SIG-M5 treated with dmso at 0.1 percent for 504 hours (cell line): ENCODE results near the gene ARHGAP6.
A peak's percentile ranks its signal among the peaks of the same experiment; 100 is the strongest.

Source experiments
- DNase-seq: peaks from one replicate; lab custom pipeline; 2025; ENCODE audit not compliant: unreplicated experiment; lab: John Stamatoyannopoulos, UW

ARHGAP6 gene

GRCh38 chrX:11119313-11119943 is 546.3 kb downstream of the ARHGAP6 start:
- DNase-seq, result no peak

DNA sequence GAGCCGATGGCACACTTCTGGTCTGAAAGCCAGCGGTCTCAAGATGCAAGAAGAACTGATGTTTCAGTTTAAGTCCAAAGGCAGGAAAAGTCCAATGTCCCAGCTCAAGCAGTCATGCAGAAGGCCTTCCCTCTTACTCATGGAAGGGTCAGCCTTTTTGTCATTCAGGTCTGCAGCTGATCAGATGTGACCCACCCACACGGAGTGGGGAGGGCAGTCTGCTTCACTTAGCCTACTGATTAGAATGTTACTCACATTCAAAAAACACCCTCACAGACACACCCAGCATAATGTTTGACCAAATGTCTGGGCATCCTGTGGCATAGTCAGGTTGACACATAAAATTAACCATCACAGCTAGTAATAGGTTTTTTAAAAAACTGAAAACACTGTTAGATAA is 548.0 kb downstream of the ARHGAP6 start:
- DNase-seq, result no peak

- peak; percentile 52 for DNase-seq
These were observed 552.0 kb downstream of the ARHGAP6 start for GRCh38 chrX:11113731-11114130.

DNA sequence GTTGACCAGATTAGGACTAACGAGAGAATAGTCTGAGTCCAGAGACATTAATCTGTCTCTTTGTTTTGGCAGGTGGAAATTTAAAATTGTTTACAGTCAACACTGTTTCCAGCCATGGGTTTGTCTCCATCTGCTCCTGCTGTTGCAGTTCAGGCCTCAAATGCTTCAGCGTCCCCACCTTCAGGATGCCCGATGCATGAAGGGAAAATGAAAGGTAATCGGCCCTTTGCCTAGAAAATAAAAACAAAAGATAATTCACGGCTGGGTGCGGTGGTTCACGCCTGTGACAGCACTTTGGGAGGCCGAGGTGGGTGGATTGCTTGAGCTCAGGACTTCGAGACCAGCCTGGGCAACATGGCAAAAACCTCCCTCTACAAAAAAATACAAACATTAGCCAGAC is 553.8 kb downstream of the ARHGAP6 start:
- DNase-seq, result no peak

DNA sequence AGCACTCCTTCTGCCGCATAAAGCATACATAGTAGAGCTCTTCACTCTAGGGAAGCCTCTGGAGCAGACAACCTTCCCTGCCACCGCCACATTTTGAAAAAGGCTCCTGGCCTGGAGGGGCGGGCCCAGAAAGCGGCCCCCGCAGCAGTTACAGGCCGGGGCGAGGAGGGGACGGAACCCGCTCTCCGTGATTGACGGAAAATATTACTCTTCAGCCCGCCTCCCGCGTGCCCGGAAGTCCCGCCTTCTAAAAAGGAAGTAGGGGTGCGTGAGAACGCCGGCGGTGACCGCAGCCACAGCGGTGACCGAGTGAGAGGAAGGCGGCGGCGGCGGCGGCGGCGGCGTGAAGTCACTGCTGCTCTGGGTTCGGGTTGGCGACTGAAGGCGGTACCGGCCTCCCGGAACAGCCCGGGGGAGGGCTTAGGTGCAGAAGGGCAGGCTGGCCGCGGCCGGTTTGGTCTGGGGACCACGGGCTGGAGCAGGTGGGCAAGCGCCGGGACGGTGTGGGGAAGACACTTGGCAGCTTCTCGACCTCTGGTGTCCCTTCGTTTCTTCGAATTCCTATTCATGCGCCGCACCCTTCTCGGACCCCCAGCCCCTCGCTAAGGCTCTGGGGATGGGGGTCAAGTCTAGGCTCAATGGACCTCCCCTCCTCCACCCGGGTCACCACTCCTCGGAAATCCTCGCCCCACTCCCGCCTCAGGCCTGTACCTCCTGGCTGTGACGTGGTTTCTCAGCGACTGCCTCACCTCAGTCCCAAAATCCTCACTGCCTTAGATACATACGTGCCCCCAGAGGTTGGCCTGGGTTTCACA is 554.5 kb downstream of the ARHGAP6 start, which contains the start of gene HCCS:
TSS of gene HCCS (plus strand) at position 296 of the 815 bp plus-strand sequence. CDS start 729 bp downstream, outside the sequence.
- DNase-seq, result peak; percentile 76

GRCh38 chrX:11109968-11110367 is 555.8 kb downstream of the ARHGAP6 start:
- no peak for DNase-seq

- no peak for DNase-seq
These were observed 557.3 kb downstream of the ARHGAP6 start for GRCh38 chrX:11108253-11108941.

DNA sequence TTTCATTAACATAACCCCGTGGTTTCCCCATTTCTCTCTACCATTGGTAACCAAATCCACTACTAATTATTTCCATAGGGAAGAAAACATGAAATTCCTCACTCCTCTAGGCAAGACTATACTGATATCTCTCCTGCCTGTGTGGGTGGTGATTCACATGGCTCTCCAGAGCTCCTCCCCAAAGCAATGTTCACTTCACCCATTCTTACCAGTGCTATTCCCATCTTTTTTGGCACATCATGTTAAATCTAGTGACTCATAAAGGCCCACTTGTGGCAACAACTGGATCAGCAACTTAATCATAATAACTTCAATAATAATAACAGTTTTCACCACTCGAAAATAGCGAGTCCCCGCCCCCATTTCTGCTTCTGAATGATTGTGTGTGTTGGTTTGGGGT is 560.6 kb downstream of the ARHGAP6 start:
- no peak for DNase-seq

DNA sequence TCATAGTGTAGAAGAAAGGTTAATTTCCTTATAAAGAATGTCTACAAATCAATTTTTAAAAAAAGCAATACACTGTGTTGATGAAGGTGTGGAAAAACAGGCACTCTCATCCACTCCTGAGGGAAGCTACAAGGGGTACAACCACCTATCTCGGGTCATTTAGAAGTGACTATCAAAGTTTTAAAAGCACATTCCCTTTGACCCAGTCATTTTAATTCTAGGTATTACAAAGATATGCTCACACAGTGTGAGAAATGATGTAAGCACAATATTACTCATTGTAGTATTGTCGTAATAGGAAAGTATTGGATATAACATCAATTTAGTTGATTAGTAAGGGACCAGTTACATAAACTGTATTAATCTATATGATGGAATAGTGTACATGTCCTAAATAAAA is 562.0 kb downstream of the ARHGAP6 start:
- no peak for DNase-seq

DNA sequence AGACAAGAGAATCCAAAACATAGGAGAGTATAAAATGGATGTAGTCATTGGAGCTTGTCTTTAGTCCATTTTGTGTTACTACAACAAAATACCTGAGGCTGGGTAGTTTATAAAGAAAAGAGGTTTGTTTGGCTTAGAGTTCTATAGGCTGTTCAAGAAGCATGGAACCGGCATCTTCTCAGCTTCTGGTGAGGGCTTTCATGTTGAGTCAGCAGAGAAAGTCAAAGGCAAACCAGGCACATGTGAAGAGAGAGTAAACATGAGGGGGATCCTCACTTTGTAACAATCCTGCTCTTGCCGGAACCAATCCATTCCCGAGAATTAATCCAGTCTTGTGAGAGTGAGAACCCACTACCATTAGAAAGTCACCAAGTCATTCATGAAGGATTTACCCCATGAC is 562.7 kb downstream of the ARHGAP6 start:
- no peak for DNase-seq

DNA sequence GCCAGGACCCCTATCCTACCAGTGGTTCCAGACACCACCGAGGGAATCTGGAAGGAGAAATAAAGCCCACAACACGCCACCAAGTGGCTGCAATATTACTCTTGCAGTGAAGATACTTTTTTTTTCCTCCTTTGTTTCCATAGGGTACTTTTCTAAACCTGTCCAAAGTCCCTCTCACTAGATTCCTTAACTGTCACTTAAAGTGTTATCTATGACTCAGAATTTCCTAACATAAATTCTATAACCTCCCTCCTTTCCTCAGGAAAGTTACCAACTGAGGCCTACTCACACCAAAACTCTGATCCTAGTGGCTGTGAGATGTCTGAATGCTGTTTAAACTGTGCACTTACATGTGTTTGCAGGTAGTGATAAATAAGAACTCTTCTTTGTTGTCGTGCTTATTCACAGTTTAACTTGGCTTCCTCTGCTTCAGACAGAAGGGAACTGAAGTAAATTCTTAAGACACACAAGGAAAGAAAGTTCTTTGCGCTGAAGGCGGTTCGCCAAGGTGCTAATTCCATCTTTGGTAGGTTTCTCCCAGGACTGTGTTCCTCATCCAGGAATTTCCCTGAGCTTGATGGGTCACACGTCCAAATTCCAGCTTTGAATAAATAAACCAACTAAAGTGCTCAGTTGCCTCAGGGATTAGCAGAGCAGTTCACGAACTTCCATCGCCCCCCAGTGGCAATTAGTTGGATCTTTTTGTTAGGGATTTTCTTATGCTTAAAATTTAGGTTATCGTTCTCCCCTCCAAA is 565.3 kb downstream of the ARHGAP6 start:
- peak; percentile 35 for DNase-seq

- no peak for DNase-seq
These were observed 566.3 kb downstream of the ARHGAP6 start for GRCh38 chrX:11099465-11099864.

- no peak for DNase-seq
These were observed 567.8 kb downstream of the ARHGAP6 start for GRCh38 chrX:11097933-11098332.

- no peak for DNase-seq
These were observed 575.9 kb downstream of the ARHGAP6 start for GRCh38 chrX:11089802-11090201.
